ENCODE data around the gene PID1. TPM values are rescaled to one million over a fixed set of nuclear protein-coding genes. Genes with fewer than 3 reads are reported as not detected.

PID1 gene
- total and polyA plus RNA-seq, 2 donors (not counting 1 experiment from before 2014, with no cell fraction given): 0.10 TPM; not detected in 1

DNA sequence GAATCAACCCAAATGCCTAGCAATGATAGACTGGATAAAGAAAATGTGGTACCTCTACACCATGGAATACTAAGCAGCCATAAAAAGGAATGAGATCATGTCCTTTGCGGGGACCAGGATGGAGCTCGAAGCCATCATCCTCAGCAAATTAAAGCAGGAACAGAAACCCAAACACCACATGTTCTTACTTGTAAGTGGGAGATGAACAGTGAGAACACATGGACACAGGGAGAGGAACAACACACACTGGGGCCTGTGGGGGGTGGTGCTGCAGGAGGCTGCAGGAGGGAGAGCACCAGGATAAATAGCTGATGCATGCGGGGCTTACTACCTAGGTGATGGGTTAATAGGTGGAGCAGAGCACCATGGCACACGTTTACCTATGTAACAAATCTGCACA is 8.4 kb upstream of the PID1 start:
- H3K27me3 ChIP-seq (replicated peaks in 1 of 4; ENCODE audit: control extremely low read depth in 1 of 4, control insufficient read depth in 3 of 4, insufficient read depth in 4 of 4, low read length in 3 of 4): no peaks in the 10 kb centered on the region
- Mint-ChIP-seq H3K4me1 (no peaks in the 10 kb centered on the region), H3K27me3 (peaks cover 6% of the 10 kb centered on the region), H3K9me3 (ENCODE audit: insufficient read depth) (no peaks in the 10 kb centered on the region), H3K4me3 (no peak overlapping the region), H3K27ac (no peak overlapping the region)
- no peaks in the 10 kb centered on the region for H3K79me2 ChIP-seq (ENCODE audit: control insufficient read depth, insufficient read depth, low read length)
- peaks cover 0 to 1% (median 0%) of the 10 kb centered on the region in 3 donors for H3K9me3 ChIP-seq (ENCODE audit: control extremely low read depth in 1 of 3, control insufficient read depth in 2 of 3, insufficient read depth in 1 of 3, low read length in 2 of 3)
- intact Hi-C loops (cut with micrococcal nuclease): no loop called here
- no CpG with 5 or more reads among the region's 4 CpGs for WGBS (ENCODE audit: insufficient coverage)
- ATAC-seq (ENCODE audit: low read depth) (no peak), DNase-seq (no peak)
- no peak overlapping the region for H3K27ac ChIP-seq (ENCODE audit: low read length in 2 of 2)
- TF ChIP-seq EZH2 (IDR thresholded peaks at IDR 0.05; ENCODE audit: borderline replicate concordance, insufficient read depth, low read depth, low read length, poor library complexity, severe bottlenecking) (no peak), CTCF (IDR thresholded peaks at IDR 0.05) (no peak)
- ChIA-PET POLR2A (no interaction called here), CTCF (no interaction called here)
- H3K4me3 ChIP-seq (ENCODE audit: control extremely low read depth in 1 of 5, extremely low read depth in 1 of 5, insufficient read depth in 1 of 5, low read depth in 2 of 5, low read length in 4 of 5): no peak overlapping the region
- no peak overlapping the region for H2AFZ ChIP-seq (ENCODE audit: insufficient read depth, low read depth, low read length, poor library complexity, severe bottlenecking)
- H3K4me2 ChIP-seq (replicated peaks; ENCODE audit: low read depth, low read length, poor library complexity, severe bottlenecking): no peak overlapping the region
- no peak overlapping the region for H3K9ac ChIP-seq (ENCODE audit: low read length)
- H3K36me3 ChIP-seq (replicated peaks in 1 of 2; ENCODE audit: control extremely low read depth in 1 of 2, control insufficient read depth in 1 of 2, extremely low read depth in 1 of 2, insufficient read depth in 2 of 2, low read length in 1 of 2): no peaks in the 10 kb centered on the region
- no peaks in the 10 kb centered on the region for H4K20me1 ChIP-seq (ENCODE audit: control insufficient read depth, insufficient read depth, low read length, poor library complexity, severe bottlenecking)
- no peaks in the 10 kb centered on the region for H3K4me1 ChIP-seq (ENCODE audit: control insufficient read depth in 2 of 2, insufficient read depth in 2 of 2, low read length in 2 of 2)

- Histone ChIP-seq H3K27ac (ENCODE audit: low read length in 2 of 2) (no peak overlapping the region), H3K4me2 (replicated peaks; ENCODE audit: low read depth, low read length, poor library complexity, severe bottlenecking) (no peak overlapping the region), H3K27me3 (replicated peaks in 1 of 4; ENCODE audit: control extremely low read depth in 1 of 4, control insufficient read depth in 3 of 4, insufficient read depth in 4 of 4, low read length in 3 of 4) (peaks cover 0 to 7% (median 4%) of the 10 kb centered on the region in 4 experiments), H3K9ac (ENCODE audit: low read length) (no peak overlapping the region), H2AFZ (ENCODE audit: insufficient read depth, low read depth, low read length, poor library complexity, severe bottlenecking) (no peak overlapping the region), H3K4me1 (ENCODE audit: control insufficient read depth in 2 of 2, insufficient read depth in 2 of 2, low read length in 2 of 2) (no peaks in the 10 kb centered on the region), H3K9me3 (ENCODE audit: control extremely low read depth in 1 of 3, control insufficient read depth in 2 of 3, insufficient read depth in 1 of 3, low read length in 2 of 3) (no peaks in the 10 kb centered on the region), H4K20me1 (ENCODE audit: control insufficient read depth, insufficient read depth, low read length, poor library complexity, severe bottlenecking) (no peaks in the 10 kb centered on the region), H3K36me3 (replicated peaks in 1 of 2; ENCODE audit: control extremely low read depth in 1 of 2, control insufficient read depth in 1 of 2, extremely low read depth in 1 of 2, insufficient read depth in 2 of 2, low read length in 1 of 2) (no peaks in the 10 kb centered on the region), H3K4me3 (ENCODE audit: control extremely low read depth in 1 of 5, extremely low read depth in 1 of 5, insufficient read depth in 1 of 5, low read depth in 2 of 5, low read length in 4 of 5) (no peak overlapping the region), H3K79me2 (ENCODE audit: control insufficient read depth, insufficient read depth, low read length) (no peaks in the 10 kb centered on the region)
- H3K27me3 Mint-ChIP-seq: peaks cover 26% of the 10 kb centered on the region
- H3K4me3 Mint-ChIP-seq: no peak overlapping the region
- DNase-seq (no peak), ATAC-seq (ENCODE audit: low read depth) (no peak)
- intact Hi-C loops (cut with micrococcal nuclease): no loop called here
- ChIA-PET CTCF (no interaction called here), POLR2A (no interaction called here)
- H3K9me3 Mint-ChIP-seq (ENCODE audit: insufficient read depth): no peaks in the 10 kb centered on the region
- TF ChIP-seq EZH2 (IDR thresholded peaks at IDR 0.05; ENCODE audit: borderline replicate concordance, insufficient read depth, low read depth, low read length, poor library complexity, severe bottlenecking): no peak
- TF ChIP-seq CTCF (IDR thresholded peaks at IDR 0.05): no peak
- no peaks in the 10 kb centered on the region for H3K4me1 Mint-ChIP-seq
- no peak overlapping the region for H3K27ac Mint-ChIP-seq
Observed at GRCh38 chr2:229275506-229275905, 4.4 kb upstream of the PID1 start.
